COLO668 (cell line): ENCODE measurements around the gene SCYL3.
A peak's percentile ranks its signal among the peaks of the same experiment; 100 is the strongest.
"Not testable (repeated sequence)": the region's sequence is repeated elsewhere in the genome, so short reads cannot be mapped to it uniquely, and the experiment has no call there.

Experiments used
- DNase-seq: peaks from one replicate; lab custom pipeline; 2025; ENCODE audit not compliant: unreplicated experiment; lab: John Stamatoyannopoulos, UW

SCYL3 gene

GRCh38 chr1:169829671-169830070 lies 64.0 kb downstream of the SCYL3 start:
- DNase-seq = no peak

GRCh38 chr1:169824153-169824552 lies 69.5 kb downstream of the SCYL3 start:
- no peak for DNase-seq

GRCh38 chr1:169821500-169821899 lies 72.2 kb downstream of the SCYL3 start:
- DNase-seq = no peak

- DNase-seq = no peak
Observed at GRCh38 chr1:169816617-169817016, 77.1 kb downstream of the SCYL3 start.

GRCh38 chr1:169814265-169814664 lies 79.4 kb downstream of the SCYL3 start:
- DNase-seq = no peak

GRCh38 chr1:169812131-169812530 lies 81.6 kb downstream of the SCYL3 start:
- no peak for DNase-seq

- not testable (repeated sequence) for DNase-seq
Observed at GRCh38 chr1:169811418-169812035, 82.2 kb downstream of the SCYL3 start.

- peak; percentile 9 for DNase-seq
Observed at GRCh38 chr1:169809370-169810095, 84.2 kb downstream of the SCYL3 start.

- no peak for DNase-seq
Observed at GRCh38 chr1:169804941-169805340, 88.8 kb downstream of the SCYL3 start.

GRCh38 chr1:169802888-169803287 lies 90.8 kb downstream of the SCYL3 start:
- no peak for DNase-seq
